Epithelial cell of esophagus (primary cell): ENCODE results near the gene CD58.

Source experiments
- DNase-seq: peaks from one replicate; pipeline ENCODE4 v3.0.0; 2010; ENCODE audit warnings: low read depth
- H3K4me3 ChIP-seq: 2 replicates; pipeline ENCODE4 v1.5.1; 2011; ENCODE audit warnings: mild to moderate bottlenecking, low read length, control low read depth
- TF ChIP-seq, protein P1 (sequence below): IDR thresholded peaks from 2 replicates; pipeline ENCODE4 v1.5.1; 2011; ENCODE audit warnings: low read depth, mild to moderate bottlenecking, low read length, control low read depth, inconsistent platforms; ENCODE audit not compliant: insufficient read depth; ENCODE audit errors: missing control alignments

The CD58 gene

DNA sequence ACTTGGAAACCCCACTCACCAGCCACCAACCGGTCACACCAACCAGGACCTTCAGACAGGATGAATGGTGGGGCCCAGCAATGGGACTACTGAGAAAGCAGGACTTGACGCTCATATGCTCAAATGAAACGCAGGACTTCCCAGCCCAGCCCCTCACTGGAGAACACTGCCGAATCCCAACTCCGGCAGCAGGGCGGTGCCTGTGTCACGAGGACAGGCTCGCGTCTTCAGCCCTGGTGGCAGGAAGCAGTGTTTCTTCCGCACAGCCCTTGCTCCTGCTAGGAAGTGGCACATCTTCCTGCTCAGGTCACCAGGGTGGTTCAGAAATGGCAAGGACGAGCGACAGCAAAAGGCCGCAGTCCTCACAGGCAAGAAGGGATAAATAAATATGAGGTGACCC is 38.9 kb downstream of the CD58 start:
- TF ChIP-seq, protein P1, sequence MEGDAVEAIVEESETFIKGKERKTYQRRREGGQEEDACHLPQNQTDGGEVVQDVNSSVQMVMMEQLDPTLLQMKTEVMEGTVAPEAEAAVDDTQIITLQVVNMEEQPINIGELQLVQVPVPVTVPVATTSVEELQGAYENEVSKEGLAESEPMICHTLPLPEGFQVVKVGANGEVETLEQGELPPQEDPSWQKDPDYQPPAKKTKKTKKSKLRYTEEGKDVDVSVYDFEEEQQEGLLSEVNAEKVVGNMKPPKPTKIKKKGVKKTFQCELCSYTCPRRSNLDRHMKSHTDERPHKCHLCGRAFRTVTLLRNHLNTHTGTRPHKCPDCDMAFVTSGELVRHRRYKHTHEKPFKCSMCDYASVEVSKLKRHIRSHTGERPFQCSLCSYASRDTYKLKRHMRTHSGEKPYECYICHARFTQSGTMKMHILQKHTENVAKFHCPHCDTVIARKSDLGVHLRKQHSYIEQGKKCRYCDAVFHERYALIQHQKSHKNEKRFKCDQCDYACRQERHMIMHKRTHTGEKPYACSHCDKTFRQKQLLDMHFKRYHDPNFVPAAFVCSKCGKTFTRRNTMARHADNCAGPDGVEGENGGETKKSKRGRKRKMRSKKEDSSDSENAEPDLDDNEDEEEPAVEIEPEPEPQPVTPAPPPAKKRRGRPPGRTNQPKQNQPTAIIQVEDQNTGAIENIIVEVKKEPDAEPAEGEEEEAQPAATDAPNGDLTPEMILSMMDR: no peak
- no peak for DNase-seq

DNA sequence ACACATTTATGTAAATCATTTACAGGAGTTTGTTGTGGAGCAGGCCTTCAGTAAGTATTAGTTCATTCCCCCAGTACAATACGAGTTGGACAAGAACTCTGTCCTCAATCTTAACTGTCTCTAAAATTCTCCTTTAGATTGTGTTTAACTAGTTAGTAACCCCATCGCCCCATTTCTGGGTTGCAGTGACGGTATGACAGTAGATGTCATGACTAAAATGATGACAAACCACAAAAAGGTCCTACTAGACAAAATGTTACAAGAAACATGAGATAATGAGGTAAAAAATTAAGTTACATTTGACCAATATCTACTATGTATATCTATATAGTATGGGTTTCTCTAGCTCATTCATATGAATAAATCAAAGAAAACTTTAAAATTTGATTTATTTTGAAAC is 41.1 kb downstream of the CD58 start:
- no peak for DNase-seq
- TF ChIP-seq, protein P1: no peak
- no peak overlapping the region for H3K4me3 ChIP-seq

More for the DNA sequence above, 38.9 kb downstream of the CD58 start:
- no peak overlapping the region for H3K4me3 ChIP-seq

DNA sequence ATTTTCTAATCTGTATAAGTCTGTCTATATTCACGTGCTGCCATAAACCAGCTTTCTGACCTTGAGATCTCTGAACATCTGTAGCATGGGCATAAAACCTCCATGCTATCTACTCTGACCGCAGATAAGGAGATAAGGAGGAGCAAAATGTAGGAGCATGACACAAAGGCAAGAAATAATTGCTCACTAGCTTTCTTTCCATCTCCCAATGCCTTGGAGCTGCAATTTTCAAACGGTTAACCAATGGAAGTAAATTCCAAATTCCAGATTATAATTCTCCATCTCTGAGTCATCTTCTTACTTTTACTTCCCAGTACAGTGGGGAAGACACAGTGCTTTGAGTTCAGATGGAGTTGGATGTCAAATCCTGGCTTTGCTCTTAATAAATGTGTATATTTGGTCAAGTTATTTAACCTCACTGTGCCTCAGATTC is 41.6 kb downstream of the CD58 start:
- no peak for DNase-seq
- TF ChIP-seq, protein P1: no peak

DNA sequence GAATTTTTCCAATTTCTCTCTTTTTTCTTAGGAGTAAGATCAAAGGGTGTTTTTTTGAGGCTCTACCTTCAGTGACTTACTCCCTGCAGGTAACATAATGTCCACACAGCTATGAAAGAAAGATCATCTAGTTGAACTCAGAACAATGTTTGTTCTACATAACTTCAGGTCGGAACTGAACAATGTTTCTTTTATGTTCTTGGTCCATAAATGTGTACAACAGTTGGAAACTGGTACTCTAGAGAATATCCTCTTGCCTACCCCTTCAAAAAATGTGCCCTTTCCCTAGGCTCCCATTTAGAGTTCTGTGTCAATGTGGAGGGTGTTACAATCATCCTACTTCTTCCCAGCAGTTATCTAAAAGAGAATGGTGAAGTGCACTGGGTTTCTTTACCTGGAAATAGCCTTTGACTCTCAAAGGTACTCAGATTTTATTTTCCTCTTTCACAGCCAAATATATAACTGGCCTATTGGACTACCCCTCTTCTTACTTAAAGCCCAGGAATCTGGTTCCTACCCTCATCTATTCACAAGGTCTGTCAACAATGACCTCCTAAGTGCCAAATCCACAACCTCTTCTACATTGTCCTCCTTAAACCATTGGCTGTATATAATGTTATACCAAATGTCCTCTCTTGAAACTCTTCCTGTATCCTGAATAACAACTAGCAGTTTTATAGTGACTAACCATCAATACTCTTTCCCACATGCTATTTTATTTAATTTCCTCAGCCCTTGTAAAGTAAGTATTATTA is 42.3 kb downstream of the CD58 start:
- TF ChIP-seq, protein P1: no peak
- no peak for DNase-seq
- H3K4me3 ChIP-seq: no peak overlapping the region

More for the DNA sequence above, 41.6 kb downstream of the CD58 start:
- no peak overlapping the region for H3K4me3 ChIP-seq

DNA sequence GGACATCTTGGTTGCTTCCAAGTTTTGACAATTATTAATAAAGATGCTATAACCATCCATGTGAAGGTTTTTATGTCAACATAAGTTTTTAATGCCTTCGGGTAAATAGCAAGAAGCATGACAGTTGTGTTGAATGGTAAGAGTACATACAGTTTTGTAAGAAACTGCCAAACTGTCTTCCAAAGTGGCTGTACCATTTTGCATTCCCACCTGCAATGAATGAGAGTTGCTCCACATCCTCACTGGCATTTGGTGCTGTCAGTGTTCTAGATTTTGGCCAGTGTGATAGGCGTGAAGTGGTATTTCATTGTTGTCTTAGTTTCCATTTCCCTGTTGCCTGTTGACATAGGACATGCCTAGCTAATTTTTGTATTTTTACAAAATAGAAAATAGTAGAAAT is 45.4 kb downstream of the CD58 start:
- TF ChIP-seq, protein P1: no peak
- no peak for DNase-seq
- no peak overlapping the region for H3K4me3 ChIP-seq

DNA sequence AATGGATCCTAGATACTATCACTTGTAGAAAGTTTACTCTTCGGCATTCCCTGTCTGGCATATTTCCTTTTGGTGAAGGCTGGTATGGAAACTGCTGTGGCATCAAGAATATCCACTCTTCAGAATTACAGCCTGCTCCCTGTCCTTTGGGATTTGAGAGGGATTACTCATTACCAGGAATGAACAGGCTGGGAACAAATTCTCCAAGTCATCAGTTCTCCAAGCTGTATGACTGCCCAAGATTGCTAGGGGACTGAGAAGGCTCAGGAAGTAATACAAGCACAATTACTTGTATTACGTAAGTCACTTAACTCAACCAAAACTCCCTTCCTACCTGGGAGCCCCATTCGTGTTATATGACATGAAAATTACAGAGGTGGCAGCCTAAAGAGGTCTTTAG is 49.6 kb downstream of the CD58 start:
- no peak overlapping the region for H3K4me3 ChIP-seq
- TF ChIP-seq, protein P1: no peak
- DNase-seq: peak; percentile 69

DNA sequence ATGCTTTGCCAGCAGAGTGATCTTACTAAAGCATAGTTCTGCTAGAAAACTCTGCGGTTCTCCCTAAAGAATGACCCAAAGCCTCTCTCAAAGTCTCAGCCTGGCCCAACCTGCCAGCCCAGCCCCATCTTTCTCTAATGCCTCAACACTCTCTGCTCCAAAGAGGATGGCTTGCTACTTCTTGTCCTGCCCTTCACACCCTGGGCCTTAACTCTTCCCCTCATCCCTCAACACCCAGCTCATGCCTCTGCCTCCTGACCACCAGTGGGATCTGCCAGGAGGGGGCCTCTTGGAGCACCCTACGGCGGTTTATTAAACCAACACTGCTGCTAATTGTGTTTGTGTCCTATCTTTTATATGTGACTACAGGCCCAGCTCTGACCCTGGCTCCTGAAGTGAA is 52.4 kb downstream of the CD58 start:
- TF ChIP-seq, protein P1: no peak
- H3K4me3 ChIP-seq: no peak overlapping the region

More for the DNA sequence above, 52.4 kb downstream of the CD58 start:
- DNase-seq: no peak
